Measurements from ENCODE around the gene WFIKKN1. TPM values are rescaled to one million over a fixed set of nuclear protein-coding genes. Genes with fewer than 3 reads are reported as not detected.
A peak's percentile ranks its signal among the peaks of the same experiment; 100 is the strongest.

Gene WFIKKN1
- total and polyA plus RNA-seq, 2 of the 13 experiments (the other 11 are each of a cell fraction or from before 2014, with no cell fraction given) = 1.7 to 4.9 TPM

GRCh38 chr16:648781-649589, 18.2 kb downstream of the WFIKKN1 start, which contains the start of gene WDR90 (continued):
- peak; percentile 96 for TF ChIP-seq USF2 (IDR thresholded peaks at IDR 0.05; ENCODE audit: low read depth, low read length)
- TF ChIP-seq USF2 (CRISPR knock-in tag; IDR thresholded peaks at IDR 0.05; ENCODE audit: borderline replicate concordance) = peak; percentile 95
- TF ChIP-seq DDIT3 (CRISPR knock-in tag; IDR thresholded peaks at IDR 0.05) = no peak
- TF ChIP-seq PHB2 (IDR thresholded peaks at IDR 0.05; ENCODE audit: partially characterized antibody) = no peak
- TF ChIP-seq ZNF234 (CRISPR knock-in tag; conservative IDR thresholded peaks at IDR 0.05) = no peak
- no peak; the same call in 1 of the 2 replicates for TF ChIP-seq NFYB (CRISPR knock-in tag; IDR thresholded peaks at IDR 0.05)
- no peak for TF ChIP-seq DPF2 (CRISPR knock-in tag; IDR thresholded peaks at IDR 0.05; ENCODE audit: borderline replicate concordance, low read depth)
- peak; percentile 72; the same call in 1 of the 2 replicates for TF ChIP-seq ZNF800 (CRISPR knock-in tag; IDR thresholded peaks at IDR 0.05)
- 0 out of 2 replicates have a peak, but pooled peaks have one; percentile 86 for TF ChIP-seq GTF3A (CRISPR knock-in tag; conservative IDR thresholded peaks at IDR 0.05)
- TF ChIP-seq SNAPC2 (CRISPR knock-in tag; IDR thresholded peaks at IDR 0.05) = peak; percentile 93; the same call in 1 of the 2 replicates
- no peak for TF ChIP-seq HMG20A (CRISPR knock-in tag; IDR thresholded peaks at IDR 0.05; ENCODE audit: borderline replicate concordance)
- peak; percentile 92 for TF ChIP-seq GABPA (IDR thresholded peaks at IDR 0.05; ENCODE audit: low read depth, low read length)
- peak; percentile 90 for TF ChIP-seq GABPA (CRISPR knock-in tag; IDR thresholded peaks at IDR 0.05; ENCODE audit: low read depth)
- no peak for TF ChIP-seq FOXP4 (CRISPR knock-in tag; IDR thresholded peaks at IDR 0.05)
- peak; percentile 98 for TF ChIP-seq ZFY (CRISPR knock-in tag; IDR thresholded peaks at IDR 0.05)
- peak; percentile 95; the same call in 1 of the 2 replicates for TF ChIP-seq ZNF616 (CRISPR knock-in tag; IDR thresholded peaks at IDR 0.05; ENCODE audit: low read depth)
- TF ChIP-seq ZNF276 (CRISPR knock-in tag; IDR thresholded peaks at IDR 0.05; ENCODE audit: low read depth) = no peak
- TF ChIP-seq BRF2 (CRISPR knock-in tag; IDR thresholded peaks at IDR 0.05) = 0 out of 2 replicates have a peak, but pooled peaks have one; percentile 60
- TF ChIP-seq ISX (CRISPR knock-in tag; conservative IDR thresholded peaks at IDR 0.05) = 0 out of 2 replicates have a peak, but pooled peaks have one; percentile 28
- TF ChIP-seq GPN1 (CRISPR knock-in tag; IDR thresholded peaks at IDR 0.05; ENCODE audit: borderline replicate concordance) = 0 out of 2 replicates have a peak, but pooled peaks have one; percentile 10
